GM18867 (cell line): ENCODE data around the gene TMPRSS15.

Experiments
- ATAC-seq: cut with Tn5 transposase; IDR thresholded peaks from one replicate; pipeline ENCODE4 v1.9.1; 2021; ENCODE audit warnings: mild to moderate bottlenecking, moderate library complexity; ENCODE audit not compliant: unreplicated experiment

Gene TMPRSS15

GRCh38 chr21:18248171-18248570 is 155.4 kb downstream of the TMPRSS15 start:
- ATAC-seq, result no peak

- no peak for ATAC-seq
Observed at GRCh38 chr21:18245464-18245967, 158.1 kb downstream of the TMPRSS15 start.

- ATAC-seq, result no peak
Observed at GRCh38 chr21:18244671-18245463, 158.7 kb downstream of the TMPRSS15 start, which contains the start of gene CHODL. Gene CHODL, plus strand, starts transcription at chr21:18244833. Its CDS starts 391 bp downstream, at chr21:18245224.

GRCh38 chr21:18235545-18235944 is 168.0 kb downstream of the TMPRSS15 start:
- ATAC-seq, result no peak

- no peak for ATAC-seq
Observed at GRCh38 chr21:18228060-18228739, 175.4 kb downstream of the TMPRSS15 start.

- no peak for ATAC-seq
Observed at GRCh38 chr21:18222346-18222745, 181.2 kb downstream of the TMPRSS15 start.

- ATAC-seq, result no peak
Observed at GRCh38 chr21:18220498-18220897, 183.1 kb downstream of the TMPRSS15 start.
